ENCODE data around the gene POPDC3.
A peak's percentile ranks its signal among the peaks of the same experiment; 100 is the strongest.

Gene POPDC3

DNA sequence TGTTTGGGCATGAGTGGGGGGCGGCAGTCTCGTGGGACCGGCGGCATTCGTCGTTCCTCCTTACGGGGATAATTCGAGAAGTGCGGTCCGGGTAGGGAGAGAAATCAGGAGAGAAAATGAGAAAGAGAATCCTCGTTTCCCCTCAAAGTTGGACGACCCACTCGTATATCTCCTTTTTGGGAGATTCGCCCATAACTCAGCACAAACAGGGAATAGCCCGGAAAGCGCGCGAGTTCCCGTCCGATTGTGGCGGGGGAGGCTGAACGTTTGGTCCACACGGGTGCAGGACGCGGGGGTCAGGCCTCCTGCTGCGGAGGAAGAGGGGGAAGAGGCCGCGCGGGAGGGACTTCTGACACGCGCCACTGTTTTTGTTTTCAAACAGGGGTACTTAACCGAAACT, 42.4 kb downstream of the POPDC3 start:
- DNase-seq, result no peak

DNA sequence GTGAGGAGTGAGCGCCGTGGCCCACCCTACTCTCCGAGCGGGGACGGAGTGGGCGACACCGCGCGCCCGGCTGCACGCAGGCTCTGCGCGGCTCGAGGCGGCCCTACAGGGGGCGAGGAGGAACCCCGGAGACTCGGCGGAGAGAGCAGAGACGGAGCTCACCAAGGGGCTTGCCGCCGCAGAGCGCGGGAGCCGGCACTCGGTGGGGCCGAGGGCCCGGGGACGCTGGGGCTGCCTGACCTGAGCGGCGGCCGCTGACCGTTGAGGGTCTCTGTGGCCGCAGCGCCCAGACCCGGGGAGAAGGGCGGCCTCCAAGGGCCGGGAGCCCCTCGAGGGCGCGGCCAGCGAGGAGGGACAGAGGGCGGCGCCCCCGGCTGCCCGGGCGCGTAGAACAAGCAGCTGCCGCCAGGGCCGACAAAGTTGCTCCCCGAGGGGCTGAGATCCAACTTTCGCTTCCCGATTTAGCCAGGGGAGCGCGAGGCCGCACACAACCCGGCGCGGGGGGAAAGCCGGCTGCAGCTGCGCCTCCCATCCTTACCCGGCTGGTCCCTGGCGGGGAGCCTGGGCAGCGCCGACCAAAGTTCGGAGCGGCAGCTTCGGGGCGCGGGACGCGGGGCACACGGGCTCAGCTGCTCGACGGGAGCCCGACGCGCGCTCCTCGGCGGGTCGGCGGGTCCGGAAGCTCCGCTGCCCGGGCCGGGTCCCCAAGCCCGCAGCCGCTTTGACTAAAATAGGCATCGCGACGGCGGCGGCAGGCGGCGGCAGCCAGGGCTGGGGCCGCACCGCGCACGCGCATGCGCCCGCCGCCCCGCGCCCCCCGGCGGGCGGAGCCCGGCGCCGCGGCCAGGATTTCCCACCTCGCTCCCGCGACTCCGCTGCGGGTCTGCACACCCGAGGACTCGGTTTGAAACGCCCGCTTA, 43.1 kb downstream of the POPDC3 start:
- DNase-seq, result peak in 1 of 5 experiments; percentile 33

DNA sequence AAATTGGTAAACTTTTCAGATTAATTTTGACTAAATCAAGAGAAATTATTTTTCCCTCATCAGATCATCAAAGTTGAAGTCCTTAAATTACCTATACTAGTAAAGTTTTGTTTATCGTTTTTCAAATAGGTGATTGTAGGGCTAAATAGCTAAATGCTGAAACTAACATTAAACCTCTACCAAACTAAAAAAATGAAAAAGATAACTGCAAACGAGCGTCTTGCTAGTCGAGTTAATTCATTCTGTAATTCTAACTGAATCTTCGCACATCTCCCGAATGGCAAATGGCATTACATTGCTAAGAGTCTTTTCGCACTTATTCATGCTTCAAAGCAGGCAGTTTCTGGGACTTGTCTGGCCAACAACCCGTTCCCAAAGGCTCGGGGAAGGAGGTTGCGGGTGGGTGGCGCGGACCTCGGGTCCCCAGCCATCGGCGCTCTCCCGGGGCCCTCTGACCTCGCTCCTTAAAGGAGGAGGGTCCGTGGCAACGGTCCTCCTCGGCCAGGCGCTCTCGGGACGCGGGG, 43.8 kb downstream of the POPDC3 start:
- DNase-seq, result no peak

DNA sequence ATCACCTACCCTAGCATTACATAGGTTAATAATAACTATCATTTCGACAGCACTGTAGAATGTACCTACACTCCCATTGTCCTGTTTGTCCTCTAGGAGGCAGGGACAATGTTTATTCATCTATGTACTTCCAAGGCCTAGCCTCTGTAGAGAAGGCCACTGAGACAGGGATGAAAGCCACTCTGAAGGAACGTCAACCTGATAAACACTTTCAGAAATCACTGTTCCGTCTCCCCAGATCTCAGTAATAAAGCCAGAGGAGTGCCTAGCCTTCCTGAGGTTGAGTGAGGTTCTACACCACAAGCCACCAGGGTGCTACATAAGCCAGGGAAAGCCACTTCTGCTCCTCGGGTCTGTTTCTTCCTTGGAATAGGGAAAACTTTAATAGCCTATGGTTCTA, 44.8 kb downstream of the POPDC3 start:
- DNase-seq, result no peak

DNA sequence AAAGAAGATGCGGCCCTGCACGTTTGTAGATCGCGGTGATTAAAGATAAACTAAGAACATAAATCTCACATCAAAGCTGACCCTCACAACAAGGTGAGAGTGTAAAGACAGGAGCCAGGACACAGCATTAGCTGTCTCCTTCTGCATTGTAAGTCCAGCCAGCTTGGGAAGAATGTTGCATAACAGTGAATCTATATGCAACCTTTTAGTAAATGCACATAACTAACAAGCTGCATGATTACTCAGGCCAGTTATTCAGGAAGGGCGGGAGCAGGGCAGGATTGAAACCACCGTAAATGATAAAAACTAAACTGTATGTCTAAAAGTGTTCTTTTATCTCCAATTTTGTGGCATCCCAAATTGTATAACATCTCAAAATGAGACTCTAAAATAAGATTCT, 57.1 kb downstream of the POPDC3 start:
- DNase-seq, result no peak

DNA sequence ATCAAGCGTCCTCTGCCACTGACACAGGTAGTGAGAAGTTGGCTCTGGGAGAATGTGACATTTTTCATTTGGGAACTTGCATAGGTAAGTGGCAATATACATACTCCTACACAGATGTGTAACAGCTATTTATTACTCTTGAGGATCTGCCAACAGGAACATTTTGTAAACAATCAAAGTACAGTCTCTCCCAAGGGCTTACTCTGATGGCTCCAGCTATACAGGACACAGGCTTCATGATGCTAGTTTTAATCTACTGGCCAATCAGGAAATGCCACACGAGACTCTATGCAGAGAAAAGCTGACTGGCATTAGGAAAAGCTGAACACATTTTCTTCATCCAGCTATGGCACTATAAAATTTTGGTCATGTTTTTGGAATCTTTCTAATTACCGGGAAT, 57.8 kb downstream of the POPDC3 start:
- DNase-seq, result no peak

DNA sequence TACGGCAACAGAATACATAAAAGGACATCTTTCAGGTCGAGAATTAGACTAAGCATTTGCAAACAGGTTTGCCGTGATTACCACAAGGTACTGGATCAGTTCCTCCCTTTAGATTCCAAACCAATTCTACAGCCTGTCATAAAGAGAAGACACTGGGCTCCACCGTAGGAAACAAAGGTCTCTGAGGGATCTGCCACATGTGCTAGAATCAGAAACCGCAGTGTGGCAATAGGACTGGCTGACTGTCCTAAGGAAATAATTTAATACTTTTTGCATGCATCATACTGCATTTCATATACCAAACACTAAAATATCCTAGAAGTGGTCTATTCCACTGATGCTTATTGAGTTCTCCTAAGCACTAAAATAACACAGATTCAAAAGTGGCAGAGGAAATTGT, 59.2 kb downstream of the POPDC3 start:
- DNase-seq, result no peak

DNA sequence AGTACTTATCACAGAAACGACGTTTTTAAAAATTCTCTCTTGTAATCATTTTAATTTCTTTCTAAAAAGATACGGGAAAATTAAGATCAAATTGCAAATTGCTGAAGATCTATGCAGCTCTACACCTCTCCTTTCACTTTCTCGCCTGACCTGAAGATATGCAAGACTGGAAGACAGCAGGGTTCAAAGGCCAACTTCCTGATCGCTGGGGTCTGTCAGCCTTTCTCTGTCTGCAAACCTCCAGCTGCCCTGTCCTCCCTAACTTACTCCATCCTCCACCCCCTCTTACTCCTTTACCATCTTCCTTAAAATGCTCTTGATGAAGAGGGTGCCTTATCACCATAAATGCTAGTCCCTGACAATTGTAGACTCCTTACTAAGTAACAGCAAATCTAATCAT, 63.7 kb downstream of the POPDC3 start:
- DNase-seq, result no peak

DNA sequence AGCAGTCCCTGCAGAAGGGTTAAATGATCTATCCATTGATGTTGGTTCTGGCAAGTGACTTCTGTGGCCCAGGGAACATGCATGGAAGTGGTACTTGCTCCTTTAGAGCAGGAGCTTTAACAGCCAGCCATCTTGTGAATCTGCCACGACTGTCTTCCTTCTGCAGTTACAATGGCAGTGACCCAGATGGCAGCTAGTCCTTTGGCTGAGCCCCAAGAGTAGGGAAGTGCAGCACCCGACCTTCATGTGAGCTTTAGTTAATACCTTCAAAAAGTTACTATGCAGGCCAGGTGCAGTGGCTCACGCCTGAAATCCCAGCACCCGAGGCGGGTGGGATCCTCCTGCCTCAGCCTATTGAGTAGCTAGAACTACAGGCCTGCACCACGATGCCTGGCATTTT, 66.4 kb downstream of the POPDC3 start:
- DNase-seq, result no peak

DNA sequence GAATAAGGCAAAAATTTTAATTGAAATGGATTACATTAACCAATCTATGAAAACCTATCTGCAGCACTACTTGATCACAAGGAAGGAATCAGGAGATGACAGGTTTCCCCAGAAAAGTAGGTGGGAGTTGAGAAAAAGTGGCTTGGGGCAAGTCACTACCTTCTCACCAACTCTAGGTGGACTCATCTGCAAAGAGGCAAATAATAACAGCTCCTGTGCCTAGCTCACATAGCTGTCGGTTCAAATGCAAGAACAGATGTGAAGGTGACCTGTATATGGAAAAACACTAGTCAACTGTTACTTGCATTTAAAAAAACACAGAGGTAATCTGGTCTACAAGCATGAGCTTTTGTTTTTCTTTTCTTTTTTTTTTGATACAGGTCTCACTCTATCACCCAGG, 67.2 kb downstream of the POPDC3 start:
- DNase-seq, result peak in 1 of 5 experiments; percentile 7

DNA sequence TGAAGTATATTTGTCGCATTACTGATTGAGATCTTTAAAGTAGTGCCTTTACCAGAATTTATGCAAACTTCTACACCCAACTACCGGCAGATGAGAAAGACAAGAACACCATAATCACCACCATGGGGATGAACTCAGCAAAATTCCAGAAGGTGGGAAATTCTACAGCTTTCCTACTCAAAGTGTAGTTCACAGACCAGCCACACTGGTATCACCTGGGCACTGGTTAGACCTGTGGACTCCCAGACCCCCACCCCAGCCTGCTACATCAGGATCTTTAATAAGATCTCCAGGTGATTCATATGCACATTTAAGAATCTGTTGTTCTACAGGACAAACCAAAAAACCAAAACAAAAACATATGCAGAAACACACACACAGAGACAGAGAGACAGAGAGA, 67.9 kb downstream of the POPDC3 start:
- DNase-seq, result no peak

DNA sequence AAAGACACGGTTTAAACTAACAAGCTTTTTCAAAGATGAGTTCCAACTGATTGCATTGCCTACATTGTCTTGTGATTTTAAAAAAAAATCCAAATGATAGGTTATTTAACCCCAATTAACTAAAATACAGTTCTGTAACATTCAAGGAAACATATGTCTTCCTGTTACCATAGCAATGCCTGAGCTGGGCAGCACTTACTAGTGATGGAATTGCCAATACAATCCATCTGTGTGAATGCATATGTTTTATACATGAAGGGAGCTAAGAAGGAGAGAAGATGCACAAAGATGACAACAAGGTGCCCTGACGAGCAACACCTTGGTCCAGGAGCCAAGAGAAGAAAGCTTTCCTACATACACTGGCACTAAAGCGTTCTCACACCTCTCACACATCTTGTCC, 68.7 kb downstream of the POPDC3 start:
- no peak for DNase-seq

DNA sequence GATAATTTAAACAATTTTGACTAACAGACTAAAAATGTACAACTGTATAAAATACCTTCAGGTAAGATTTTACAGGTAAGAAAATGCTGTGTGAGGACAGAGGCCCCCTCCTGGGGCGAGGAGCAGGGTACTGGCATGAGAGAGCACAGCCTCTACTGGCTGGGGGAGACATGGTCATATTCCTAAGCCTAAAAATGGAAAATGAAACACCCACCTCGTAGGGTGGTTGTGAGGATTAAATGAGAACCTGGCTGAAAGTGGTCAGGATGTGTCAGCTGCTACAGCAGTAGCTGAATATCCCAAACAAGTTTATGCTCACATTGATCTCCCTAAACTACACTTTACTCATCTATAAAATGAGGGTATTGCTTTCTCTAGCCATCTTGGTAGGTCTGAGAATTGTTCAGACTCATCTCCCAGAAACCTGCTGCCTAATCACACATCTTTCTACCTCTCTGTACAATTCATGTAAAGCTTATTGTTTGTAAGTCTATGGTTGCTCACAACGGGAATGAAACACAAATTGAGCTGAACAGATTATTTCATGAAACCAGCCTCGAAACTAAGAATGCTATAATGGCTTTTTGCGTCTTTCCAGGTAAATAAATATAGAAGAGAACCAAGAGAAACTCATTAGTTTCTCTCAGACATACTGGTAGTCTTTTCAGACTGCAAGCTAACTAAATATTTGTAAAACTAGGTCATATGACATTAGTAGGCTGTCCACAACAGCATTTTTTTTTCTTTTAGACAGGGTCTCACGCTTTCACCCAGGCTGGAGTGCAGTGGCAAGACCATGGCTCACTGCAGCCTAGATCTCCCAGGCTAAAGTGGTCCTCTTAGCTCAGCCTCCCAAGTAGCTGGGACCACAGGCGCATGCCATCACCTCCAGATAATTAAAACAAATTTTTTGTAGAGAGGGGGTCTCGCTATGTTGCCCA, 69.6 kb downstream of the POPDC3 start:
- DNase-seq, result no peak

DNA sequence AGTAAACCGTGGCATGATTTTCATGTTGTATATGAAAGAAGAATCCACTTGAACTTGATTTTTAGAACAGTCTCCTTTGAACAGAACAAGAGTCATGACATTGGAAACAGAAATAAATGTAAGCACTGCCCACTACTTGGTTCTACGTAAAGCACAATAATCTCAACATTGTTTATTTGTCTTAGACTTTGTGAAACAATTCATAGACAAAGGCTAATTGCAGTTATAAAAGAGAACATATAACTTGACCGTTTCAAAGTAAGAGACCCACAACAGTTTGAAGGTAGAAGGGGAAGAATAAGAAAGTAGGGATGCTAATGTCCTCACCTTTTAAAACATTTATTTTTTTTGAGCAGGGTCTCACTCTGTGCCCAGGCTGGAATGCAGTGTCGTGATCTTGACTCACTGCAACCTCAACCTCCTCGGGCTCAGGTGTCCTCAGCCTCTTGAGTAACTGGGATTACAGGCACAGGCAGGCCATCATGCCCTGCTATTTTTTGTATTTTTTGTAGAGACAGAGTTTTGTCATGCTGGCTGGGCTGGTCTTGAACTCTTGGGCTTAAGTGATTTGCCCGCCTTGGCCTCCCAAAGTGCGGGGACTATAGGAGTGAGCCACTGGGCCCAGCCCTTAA, 71.1 kb downstream of the POPDC3 start:
- DNase-seq, result no peak
